SK-N-MC (cell line): ENCODE results near the gene MTFR2.

Experiments
- DNase-seq: peaks from one replicate; pipeline ENCODE4 v3.0.0-alpha.2; 2011; ENCODE audit warnings: low read depth, low spot score
- H3K27ac ChIP-seq: fragments of 200-600 bp; sonication (generic); 2 replicates; pipeline ENCODE4 v1.5.1; 2016; ENCODE audit warnings: mixed run types
- H3K36me3 ChIP-seq: fragments of 200-600 bp; sonication (generic); 2 replicates; pipeline ENCODE4 v1.6.1; 2017; ENCODE audit warnings: antibody characterized with exemption, low read length, mixed read lengths; ENCODE audit not compliant: insufficient read depth
- H3K4me3 ChIP-seq: fragments of 200-600 bp; sonication (generic); 2 replicates; pipeline ENCODE4 v1.5.1; 2016
- H3K9ac ChIP-seq: fragments of 200-600 bp; sonication (generic); 2 replicates; pipeline ENCODE4 v1.8.0; 2017; ENCODE audit warnings: mixed run types, mixed read lengths; ENCODE audit not compliant: insufficient read length
- H3K9me3 ChIP-seq: fragments of 200-600 bp; sonication (generic); 2 replicates; pipeline ENCODE4 v1.6.1; 2017; ENCODE audit warnings: low read depth, mild to moderate bottlenecking, antibody characterized with exemption, low read length, moderate library complexity, mixed read lengths
- EZH2 ChIP-seq: fragments of 200-600 bp; sonication (generic); IDR thresholded peaks from one replicate; pipeline ENCODE4 v1.6.1; 2017; ENCODE audit warnings: antibody characterized with exemption
- FOXP2 ChIP-seq: optimal IDR thresholded peaks from 2 replicates; pipeline ENCODE3; 2011; ENCODE audit warnings: mild to moderate bottlenecking, moderate library complexity; ENCODE audit not compliant: insufficient read depth; ENCODE audit errors: extremely low read length, control extremely low read depth
- POLR2AphosphoS5 ChIP-seq: IDR thresholded peaks from 2 replicates; pipeline ENCODE4 v1.6.1; 2012; ENCODE audit warnings: mild to moderate bottlenecking, low read depth, low read length, borderline replicate concordance

MTFR2 gene

DNA sequence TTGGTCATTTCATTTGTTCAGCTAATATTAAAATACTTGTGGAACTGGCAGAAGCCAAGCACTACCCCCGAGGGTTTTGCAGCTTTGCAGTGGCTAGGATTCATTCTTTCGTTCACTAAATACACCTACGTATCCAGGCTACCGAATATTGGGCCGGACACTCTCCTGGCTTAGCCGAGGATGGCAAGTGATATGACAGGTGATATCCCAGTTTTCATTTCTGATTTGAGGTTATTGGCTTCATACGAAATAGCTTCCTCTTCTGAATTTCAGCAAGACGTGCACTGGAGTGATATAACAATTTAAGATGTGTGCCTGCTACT, 536 bp upstream of the MTFR2 start:
- no peaks in the 10 kb centered on the region for H3K9me3 ChIP-seq

GRCh38 chr6:136249336-136249735, 775 bp downstream of the MTFR2 start:
- H3K36me3 ChIP-seq, result peaks cover 5% of the 10 kb centered on the region; the same call in 1 of the 2 replicates
- H3K27ac ChIP-seq, result no peak overlapping the region
- peak overlapping the region; percentile 88 for H3K9ac ChIP-seq
- H3K9me3 ChIP-seq, result no peaks in the 10 kb centered on the region
- peak overlapping the region; percentile 98 for H3K4me3 ChIP-seq
- no peak for DNase-seq
- TF ChIP-seq POLR2AphosphoS5 (no peak), EZH2 (no peak), FOXP2 (no peak)

More for the DNA sequence above, 536 bp upstream of the MTFR2 start:
- Histone ChIP-seq H3K27ac (peak overlapping the region; percentile 44; the same call in 1 of the 2 replicates), H3K36me3 (peaks cover 6% of the 10 kb centered on the region; the same call in 1 of the 2 replicates), H3K9ac (peak overlapping the region; percentile 86), H3K4me3 (peak overlapping the region; percentile 98)
- no peak for DNase-seq
- TF ChIP-seq FOXP2 (no peak), POLR2AphosphoS5 (no peak), EZH2 (no peak)

DNA sequence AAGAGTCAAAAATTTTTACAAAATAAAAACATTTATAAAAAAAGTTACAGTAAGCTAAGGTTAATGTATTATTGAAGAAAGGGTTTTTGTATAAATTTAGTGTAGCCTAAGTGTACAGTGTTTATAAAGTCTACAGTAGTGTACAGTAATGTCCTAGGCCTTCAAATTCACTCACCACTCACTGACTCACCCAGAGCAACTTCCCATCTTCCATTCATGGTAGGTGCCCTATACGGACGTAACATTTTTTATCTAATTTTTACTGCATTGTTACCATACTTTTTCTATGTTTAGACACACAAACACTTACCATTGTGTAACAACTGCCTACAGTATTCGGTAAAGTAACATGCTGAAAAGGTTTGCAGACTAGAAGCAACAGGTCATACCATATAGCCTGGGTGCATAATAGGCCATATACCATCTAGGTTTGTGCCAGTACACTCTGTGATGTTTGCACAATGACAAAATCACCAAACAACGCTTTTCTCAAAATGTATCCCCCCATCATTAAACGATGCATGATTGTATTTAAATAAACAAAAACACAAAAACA, 6.0 kb downstream of the MTFR2 start:
- TF ChIP-seq EZH2 (no peak), FOXP2 (no peak), POLR2AphosphoS5 (no peak)
- peaks cover 20% of the 10 kb centered on the region for H3K36me3 ChIP-seq

DNA sequence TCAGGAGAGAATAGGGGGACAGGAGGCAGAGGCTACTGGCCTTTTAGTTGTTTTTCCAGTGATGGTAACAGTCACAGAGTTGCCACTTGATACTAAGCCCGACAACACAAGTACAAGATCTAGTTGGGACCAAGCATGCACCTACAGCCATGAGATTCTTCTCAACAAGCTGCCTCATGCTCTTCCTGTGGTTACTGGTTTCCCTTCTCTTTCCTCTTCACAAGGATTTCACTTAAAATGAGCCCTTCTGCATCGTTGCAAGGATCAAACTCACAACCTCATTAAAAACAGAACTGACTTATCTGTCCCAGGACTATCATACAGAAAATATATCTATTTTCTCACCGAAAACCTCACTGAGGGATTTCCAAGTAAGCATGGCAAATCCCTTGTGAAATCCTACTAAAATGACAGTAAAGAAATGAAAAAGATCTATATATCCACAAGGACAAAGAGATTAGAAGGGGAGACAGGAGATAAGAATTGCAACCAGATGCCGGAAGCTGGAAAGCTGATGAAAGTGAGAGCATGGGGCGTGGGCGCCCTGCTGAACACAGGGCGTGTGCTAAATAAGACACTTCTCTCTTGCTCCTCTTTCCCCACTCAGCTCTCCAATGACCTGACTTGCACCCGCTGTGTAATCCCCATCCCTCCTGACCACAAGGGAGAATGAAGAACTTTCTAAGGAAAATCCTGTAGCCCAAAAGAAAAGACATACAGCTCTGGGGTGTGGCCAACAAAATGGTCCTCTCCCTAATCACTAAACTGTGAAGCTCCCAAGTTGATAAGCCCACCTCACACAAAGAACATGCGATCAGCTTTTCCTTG, 13.4 kb downstream of the MTFR2 start:
- Histone ChIP-seq H3K36me3 (peaks cover 14% of the 10 kb centered on the region), H3K9ac (no peak overlapping the region), H3K27ac (no peak overlapping the region)

More for the DNA sequence above, 6.0 kb downstream of the MTFR2 start:
- H3K27ac ChIP-seq, result no peak overlapping the region
- H3K4me3 ChIP-seq, result no peak overlapping the region
- no peak for DNase-seq
- H3K9ac ChIP-seq, result no peak overlapping the region
- no peaks in the 10 kb centered on the region for H3K9me3 ChIP-seq

GRCh38 chr6:136235233-136235564, 14.9 kb downstream of the MTFR2 start:
- H3K9me3 ChIP-seq, result no peaks in the 10 kb centered on the region
- TF ChIP-seq EZH2 (no peak), POLR2AphosphoS5 (no peak), FOXP2 (no peak)
- no peak overlapping the region for H3K27ac ChIP-seq
- no peak for DNase-seq
- H3K36me3 ChIP-seq, result peaks cover 10% of the 10 kb centered on the region
- H3K9ac ChIP-seq, result no peak overlapping the region
- H3K4me3 ChIP-seq, result no peak overlapping the region

More for the DNA sequence above, 13.4 kb downstream of the MTFR2 start:
- no peaks in the 10 kb centered on the region for H3K9me3 ChIP-seq
- no peak for DNase-seq
- H3K4me3 ChIP-seq, result no peak overlapping the region
- TF ChIP-seq POLR2AphosphoS5, result no peak
- TF ChIP-seq FOXP2, result no peak
- TF ChIP-seq EZH2, result no peak

DNA sequence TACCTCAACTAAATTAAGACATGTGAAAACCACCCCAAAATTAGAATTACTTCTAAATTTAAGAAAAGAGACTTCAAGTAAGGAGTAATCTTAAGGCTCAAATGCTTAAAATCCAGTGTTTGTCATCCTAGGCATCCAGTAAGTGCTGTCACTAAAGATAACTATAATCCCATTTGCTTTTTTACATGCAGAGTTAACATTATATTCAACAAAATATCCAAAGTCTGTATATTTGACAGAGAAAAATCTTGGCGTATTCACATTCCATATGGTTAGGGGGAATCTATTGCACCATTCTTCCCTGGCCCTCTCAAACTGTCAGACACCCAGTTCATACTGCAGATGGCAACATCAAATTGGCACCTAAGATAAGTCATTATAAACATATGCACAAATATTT, 17.4 kb downstream of the MTFR2 start:
- Histone ChIP-seq H3K4me3 (no peak overlapping the region), H3K9me3 (no peaks in the 10 kb centered on the region), H3K9ac (no peak overlapping the region), H3K36me3 (peaks cover 3% of the 10 kb centered on the region; the same call in 1 of the 2 replicates), H3K27ac (no peak overlapping the region)
- DNase-seq, result no peak
- TF ChIP-seq POLR2AphosphoS5 (no peak), FOXP2 (no peak), EZH2 (no peak)

DNA sequence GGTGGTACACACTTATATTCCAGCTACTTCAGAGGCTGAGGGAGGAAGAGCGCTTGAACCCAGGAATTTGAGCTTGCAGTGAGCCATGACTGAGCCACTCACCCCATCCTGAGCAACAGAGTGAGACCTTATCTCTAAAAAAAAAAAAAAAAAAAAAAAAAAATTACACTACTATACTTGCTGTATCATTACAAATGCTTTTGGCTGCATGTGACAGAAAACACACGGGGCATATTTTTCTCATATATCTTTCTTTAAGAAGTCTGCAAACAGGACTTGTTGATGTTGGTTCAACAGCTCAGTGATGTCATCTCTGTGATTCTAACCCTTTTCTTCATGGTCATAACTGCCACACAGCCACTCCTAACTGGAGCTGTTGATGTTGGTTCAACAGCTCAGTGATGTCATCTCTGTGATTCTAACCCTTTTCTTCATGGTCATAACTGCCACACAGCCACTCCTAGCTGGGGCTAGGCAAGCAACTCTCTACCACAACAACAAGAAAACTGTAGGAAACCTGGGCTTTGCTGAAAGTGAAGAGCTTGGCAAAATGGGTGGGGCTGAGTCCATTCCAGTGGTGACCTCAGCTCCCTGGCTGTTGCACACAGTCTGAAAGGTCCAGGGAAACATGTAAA, 19.8 kb downstream of the MTFR2 start:
- H3K9ac ChIP-seq, result no peak overlapping the region
- no peaks in the 10 kb centered on the region for H3K9me3 ChIP-seq
- peaks cover 3% of the 10 kb centered on the region; the same call in 1 of the 2 replicates for H3K36me3 ChIP-seq
- no peak for DNase-seq
- TF ChIP-seq EZH2 (no peak), POLR2AphosphoS5 (no peak), FOXP2 (no peak)
- no peak overlapping the region for H3K27ac ChIP-seq
- no peak overlapping the region for H3K4me3 ChIP-seq

DNA sequence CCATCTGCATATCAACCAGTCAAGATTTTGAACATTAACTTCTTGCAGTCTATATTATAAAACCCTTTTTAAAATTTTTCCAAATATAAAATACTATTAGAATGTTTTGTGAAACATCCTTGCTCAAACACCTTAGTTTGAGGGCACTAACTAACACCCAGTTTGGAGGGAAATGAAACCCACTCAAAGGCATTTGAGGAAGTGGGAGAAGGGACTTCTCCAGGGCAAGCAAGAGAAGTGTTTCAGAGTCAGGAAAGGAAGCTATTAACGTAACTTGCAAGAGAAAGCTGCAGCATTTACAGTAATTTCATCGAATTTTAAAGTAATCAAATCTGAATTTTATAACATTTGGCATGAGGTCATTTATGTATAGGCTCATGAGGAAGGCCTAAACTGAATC, 21.3 kb downstream of the MTFR2 start:
- DNase-seq, result no peak
- Histone ChIP-seq H3K9me3 (no peaks in the 10 kb centered on the region), H3K36me3 (peaks cover 3% of the 10 kb centered on the region; the same call in 1 of the 2 replicates), H3K27ac (no peak overlapping the region), H3K9ac (no peak overlapping the region), H3K4me3 (no peak overlapping the region)
- no peak for TF ChIP-seq FOXP2
- TF ChIP-seq EZH2, result no peak
- no peak for TF ChIP-seq POLR2AphosphoS5
